Ascending aorta (tissue), 2 donors: ENCODE data around the gene KNDC1. TPM values are rescaled to one million over a fixed set of nuclear protein-coding genes. Genes with fewer than 3 reads are reported as not detected.

Experiments used
- DNase-seq, 2 donors: peaks; one replicate each; pipeline ENCODE4 v3.0.0-alpha.2; 2019; ENCODE audit warnings: low spot score in 2 of 2
- H3K27ac ChIP-seq, 2 donors: fragments of 200-600 bp; sonication (generic); one replicate each; pipeline ENCODE4 v1.5.1; 2016 to 2017; ENCODE audit warnings: mild to moderate bottlenecking in 1 of 2
- H3K27me3 ChIP-seq: fragments of 200-600 bp; sonication (generic); one replicate; pipeline ENCODE4 v1.5.1; 2017
- H3K36me3 ChIP-seq, 2 donors: fragments of 200-600 bp; sonication (generic); one replicate each; pipeline ENCODE4 v1.5.1; 2016
- H3K4me1 ChIP-seq, 2 donors: fragments of 200-600 bp; sonication (generic); one replicate each; pipeline ENCODE4 v1.5.1; 2016 to 2017; ENCODE audit warnings: mild to moderate bottlenecking in 1 of 2
- H3K4me3 ChIP-seq, 2 donors: fragments of 200-600 bp; sonication (generic); one replicate each; pipeline ENCODE4 v1.5.1; 2016 to 2017; ENCODE audit warnings: mild to moderate bottlenecking in 1 of 2
- H3K9me3 ChIP-seq, 2 donors: fragments of 200-600 bp; sonication (generic); one replicate each; pipeline ENCODE4 v1.5.1; 2016
- intact Hi-C: fragments of 100-400 bp; cut with DNase I; formaldehyde crosslinking; loops from one replicate; pipeline ENCODE4 v1.15.1; 2023
- total RNA-seq: library from RNA; depleted of rRNA; stranded (reverse); fragments of >200 nt; gene quantifications from one replicate; pipeline ENCODE4 v1.1.0, GENCODE V29; 2016
- TF ChIP-seq, protein P1 (sequence below), 3 experiments: fragments of 200-600 bp in 2 of 3; fragments of 450-650 bp in 1 of 3; sonication (generic) in 2 of 3; IDR thresholded peaks; one replicate each; pipeline ENCODE4 v1.5.1; 2016 to 2019; ENCODE audit warnings: antibody characterized with exemption in 3 of 3, mild to moderate bottlenecking in 1 of 3, moderate library complexity in 1 of 3

Gene KNDC1
- total RNA-seq, 1 donor from 2014 or later = 0.21 TPM

DNA sequence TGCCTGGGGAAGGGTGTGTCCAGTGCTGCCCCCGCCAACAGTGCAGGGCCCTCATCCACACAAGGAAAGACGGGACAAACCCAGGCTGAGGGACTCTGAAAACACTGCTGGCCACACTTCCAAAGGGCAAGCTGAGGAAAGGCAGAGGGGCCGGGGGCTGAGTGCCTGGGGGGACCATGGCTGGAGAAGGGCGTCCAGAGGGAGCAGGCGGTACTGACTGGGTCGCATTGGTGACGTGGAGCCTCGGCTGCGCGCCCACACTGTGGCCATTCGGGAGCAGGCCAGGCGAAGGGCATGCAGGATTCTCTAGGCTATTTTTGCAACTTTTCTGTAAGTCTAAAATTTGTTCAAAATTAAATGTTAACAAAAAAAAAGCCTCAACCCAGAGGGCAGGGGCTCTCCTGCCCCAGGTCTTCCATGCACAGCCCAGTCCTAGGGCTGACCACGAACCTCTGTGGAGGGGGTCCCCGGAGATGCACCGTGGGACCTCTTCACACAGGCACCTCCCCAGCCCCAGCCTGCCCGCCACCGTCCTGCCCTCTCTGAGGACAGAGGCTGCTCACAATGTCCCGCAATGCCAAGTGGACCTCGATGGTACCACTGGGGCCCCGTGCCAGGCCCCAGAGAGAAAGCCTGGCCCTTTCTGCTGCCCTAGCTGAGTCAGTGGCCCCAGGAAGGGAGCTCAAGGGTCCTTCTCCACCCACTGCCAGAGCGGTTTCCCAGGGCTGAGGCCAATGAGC is 106.2 kb downstream of the KNDC1 start:
- TF ChIP-seq, protein P1, sequence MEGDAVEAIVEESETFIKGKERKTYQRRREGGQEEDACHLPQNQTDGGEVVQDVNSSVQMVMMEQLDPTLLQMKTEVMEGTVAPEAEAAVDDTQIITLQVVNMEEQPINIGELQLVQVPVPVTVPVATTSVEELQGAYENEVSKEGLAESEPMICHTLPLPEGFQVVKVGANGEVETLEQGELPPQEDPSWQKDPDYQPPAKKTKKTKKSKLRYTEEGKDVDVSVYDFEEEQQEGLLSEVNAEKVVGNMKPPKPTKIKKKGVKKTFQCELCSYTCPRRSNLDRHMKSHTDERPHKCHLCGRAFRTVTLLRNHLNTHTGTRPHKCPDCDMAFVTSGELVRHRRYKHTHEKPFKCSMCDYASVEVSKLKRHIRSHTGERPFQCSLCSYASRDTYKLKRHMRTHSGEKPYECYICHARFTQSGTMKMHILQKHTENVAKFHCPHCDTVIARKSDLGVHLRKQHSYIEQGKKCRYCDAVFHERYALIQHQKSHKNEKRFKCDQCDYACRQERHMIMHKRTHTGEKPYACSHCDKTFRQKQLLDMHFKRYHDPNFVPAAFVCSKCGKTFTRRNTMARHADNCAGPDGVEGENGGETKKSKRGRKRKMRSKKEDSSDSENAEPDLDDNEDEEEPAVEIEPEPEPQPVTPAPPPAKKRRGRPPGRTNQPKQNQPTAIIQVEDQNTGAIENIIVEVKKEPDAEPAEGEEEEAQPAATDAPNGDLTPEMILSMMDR (IDR thresholded peaks at IDR 0.05) = no peak
- no peak overlapping the region for H3K4me3 ChIP-seq
- H3K27me3 ChIP-seq = no peaks in the 10 kb centered on the region
- intact Hi-C loops = no loop called here
- no peak overlapping the region for H3K27ac ChIP-seq
- H3K36me3 ChIP-seq = peaks cover 0 to 13% of the 10 kb centered on the region in 2 donors
- H3K4me1 ChIP-seq = peaks cover 0 to 6% of the 10 kb centered on the region in 2 donors
- H3K9me3 ChIP-seq = no peaks in the 10 kb centered on the region
- no peak for DNase-seq

DNA sequence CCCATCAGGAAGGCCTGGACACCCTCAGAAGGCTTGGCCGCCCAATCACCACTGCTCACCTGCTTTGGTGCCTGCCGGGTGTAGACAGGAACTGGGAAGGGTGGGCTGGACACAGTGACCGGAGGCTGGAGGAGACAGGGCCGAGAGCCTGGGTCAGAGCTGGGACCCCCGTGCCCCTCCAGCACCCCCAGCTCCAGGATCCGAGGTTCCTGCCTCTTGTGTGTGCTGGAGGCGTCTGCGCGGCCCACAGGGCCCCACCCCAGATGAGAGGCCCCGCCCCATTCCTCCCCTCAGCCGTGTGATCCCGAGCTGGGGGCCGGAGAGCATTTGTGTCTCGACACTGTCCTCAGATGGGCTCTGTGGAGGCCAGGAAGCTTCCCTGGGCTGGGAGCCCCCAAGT is 107.3 kb downstream of the KNDC1 start:
- no peaks in the 10 kb centered on the region for H3K9me3 ChIP-seq
- H3K36me3 ChIP-seq = peaks cover 0 to 15% of the 10 kb centered on the region in 2 donors
- TF ChIP-seq, protein P1 (IDR thresholded peaks at IDR 0.05) = no peak
- peaks cover 0 to 5% of the 10 kb centered on the region in 2 donors for H3K4me1 ChIP-seq
- H3K27me3 ChIP-seq = no peaks in the 10 kb centered on the region
- no peak overlapping the region for H3K27ac ChIP-seq
- intact Hi-C loops = no loop called here
- DNase-seq = no peak
- H3K4me3 ChIP-seq = no peak overlapping the region

DNA sequence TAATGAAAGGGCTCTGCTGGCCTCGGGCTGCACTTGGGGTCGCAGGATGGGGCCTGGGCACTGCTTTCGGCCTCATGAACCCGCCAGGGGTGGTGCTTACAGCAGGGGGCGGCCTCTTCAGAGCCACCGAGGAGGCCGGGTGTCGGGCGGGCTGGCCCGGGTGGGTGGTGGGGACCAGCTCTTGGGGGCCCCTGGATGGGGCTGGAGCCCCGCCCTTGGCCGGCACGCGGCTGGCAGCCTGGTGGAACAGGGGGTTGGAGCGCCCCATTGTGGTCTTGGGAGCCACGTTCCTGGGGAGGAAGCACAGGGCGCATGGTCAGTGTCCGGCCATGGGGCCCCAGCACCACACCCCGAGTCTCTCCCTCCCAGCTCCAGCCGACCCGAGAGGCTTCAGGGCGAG is 107.8 kb downstream of the KNDC1 start:
- H3K27ac ChIP-seq = no peak overlapping the region
- TF ChIP-seq, protein P1 (IDR thresholded peaks at IDR 0.05) = no peak
- H3K36me3 ChIP-seq = peaks cover 0 to 15% of the 10 kb centered on the region in 2 donors
- intact Hi-C loops = no loop called here
- no peaks in the 10 kb centered on the region for H3K27me3 ChIP-seq
- no peak overlapping the region for H3K4me3 ChIP-seq
- H3K4me1 ChIP-seq = peaks cover 0 to under 1% of the 10 kb centered on the region in 2 donors
- H3K9me3 ChIP-seq = no peaks in the 10 kb centered on the region
- no peak for DNase-seq

DNA sequence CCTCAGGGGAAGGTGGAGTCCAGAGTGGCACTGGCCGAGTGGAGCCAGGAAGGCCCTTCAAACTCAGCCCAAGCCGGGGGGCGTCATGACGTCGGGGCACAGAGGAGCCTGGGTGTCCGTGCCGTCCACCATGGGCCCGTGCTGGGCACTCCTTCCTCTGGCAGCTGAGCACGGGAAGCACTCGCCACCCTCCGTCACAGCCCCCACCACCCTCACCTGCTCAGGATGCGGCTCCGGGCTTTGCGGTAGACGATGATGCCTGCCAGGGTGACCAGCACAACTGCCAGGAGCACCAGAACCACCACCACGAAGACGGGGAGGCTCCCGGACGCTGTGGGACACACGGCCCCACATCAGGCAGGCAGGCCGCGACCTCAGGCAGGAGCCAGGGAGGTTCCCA is 108.5 kb downstream of the KNDC1 start:
- intact Hi-C loops = no loop called here
- DNase-seq = no peak
- peaks cover 0 to 15% of the 10 kb centered on the region in 2 donors for H3K36me3 ChIP-seq
- H3K4me1 ChIP-seq = no peaks in the 10 kb centered on the region
- H3K4me3 ChIP-seq = no peak overlapping the region
- H3K9me3 ChIP-seq = no peaks in the 10 kb centered on the region
- H3K27me3 ChIP-seq = no peaks in the 10 kb centered on the region
- no peak overlapping the region for H3K27ac ChIP-seq
- TF ChIP-seq, protein P1 (IDR thresholded peaks at IDR 0.05) = no peak

DNA sequence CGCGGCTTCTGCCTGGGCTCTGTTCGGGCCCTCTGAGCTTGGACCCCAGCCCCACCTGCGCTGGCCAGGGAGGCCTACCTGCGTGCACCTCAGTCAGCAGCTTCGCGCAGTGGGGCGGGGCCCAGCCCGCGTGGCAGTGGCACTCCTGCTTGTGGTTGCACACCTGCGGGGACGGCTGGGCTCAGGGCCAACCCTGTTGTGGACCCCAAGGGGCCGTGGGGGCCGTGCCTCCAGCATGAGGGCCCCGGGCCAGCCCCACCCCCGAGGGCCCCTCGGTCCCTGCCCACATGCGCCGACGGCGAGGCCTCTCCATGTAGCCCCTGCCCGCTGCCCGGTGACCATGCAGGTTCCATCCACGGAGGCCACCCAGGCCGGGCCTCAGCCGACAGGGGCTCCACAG is 109.3 kb downstream of the KNDC1 start:
- no peak for DNase-seq
- TF ChIP-seq, protein P1 (IDR thresholded peaks at IDR 0.05) = no peak
- intact Hi-C loops = no loop called here
- H3K4me3 ChIP-seq = no peak overlapping the region
- no peak overlapping the region for H3K27ac ChIP-seq
- H3K27me3 ChIP-seq = no peaks in the 10 kb centered on the region
- no peaks in the 10 kb centered on the region for H3K4me1 ChIP-seq
- H3K36me3 ChIP-seq = peaks cover 0 to 15% of the 10 kb centered on the region in 2 donors
- H3K9me3 ChIP-seq = no peaks in the 10 kb centered on the region
